Endothelial cell of umbilical vein (primary cell): ENCODE results near the gene AHCY.

Experiments
- GATA2 ChIP-seq: IDR thresholded peaks from 2 replicates; pipeline ENCODE4 v1.7.0; 2011; ENCODE audit warnings: low read depth, mild to moderate bottlenecking, moderate library complexity, mixed read lengths, low read length; ENCODE audit not compliant: insufficient read length, insufficient read depth
- POLR2A ChIP-seq: IDR thresholded peaks from 2 replicates; pipeline ENCODE4 v1.6.1; 2012; ENCODE audit warnings: low read depth, mild to moderate bottlenecking, control low read depth, low read length
- TF ChIP-seq, protein P1 (sequence below), 2 donors: IDR thresholded peaks; 1 replicate in 1 of 2; 2 replicates in 1 of 2; pipeline ENCODE4 v1.5.1; 2011; ENCODE audit warnings: low read length in 2 of 2, mild to moderate bottlenecking in 2 of 2, moderate library complexity in 2 of 2, control low read depth in 1 of 2, inconsistent platforms in 1 of 2, low read depth in 1 of 2; ENCODE audit not compliant: insufficient read depth in 1 of 2; ENCODE audit errors: extremely low read depth in 1 of 2

DNA sequence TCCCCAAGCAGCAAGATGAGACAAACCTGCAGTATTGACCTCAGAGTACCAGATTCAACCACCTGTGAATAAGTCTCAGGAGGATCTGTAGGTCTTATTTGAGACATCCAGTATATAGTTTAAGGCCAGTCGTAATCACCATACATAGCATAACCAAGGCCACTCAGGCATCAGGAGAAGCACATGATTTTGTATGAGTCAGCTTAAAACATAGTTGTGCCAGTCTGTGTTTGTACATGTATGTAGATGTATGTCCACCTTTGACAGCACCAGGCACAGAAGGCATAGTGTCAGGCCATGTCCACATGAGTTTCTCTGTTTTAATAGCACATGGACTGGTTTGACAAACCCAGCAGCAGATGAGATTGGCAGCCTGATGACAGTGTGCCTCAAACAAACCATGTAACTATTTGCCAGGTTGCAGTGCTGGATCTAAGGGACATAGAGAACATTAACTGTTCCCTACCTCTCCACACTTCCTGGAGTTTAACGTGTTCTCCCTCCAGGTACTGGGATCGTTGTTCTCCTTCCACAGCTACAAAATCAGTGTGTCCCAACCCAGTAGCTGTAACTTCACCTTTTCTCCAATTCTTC is 70.6 kb downstream of the AHCY start:
- no peak for TF ChIP-seq GATA2
- TF ChIP-seq, protein P1, sequence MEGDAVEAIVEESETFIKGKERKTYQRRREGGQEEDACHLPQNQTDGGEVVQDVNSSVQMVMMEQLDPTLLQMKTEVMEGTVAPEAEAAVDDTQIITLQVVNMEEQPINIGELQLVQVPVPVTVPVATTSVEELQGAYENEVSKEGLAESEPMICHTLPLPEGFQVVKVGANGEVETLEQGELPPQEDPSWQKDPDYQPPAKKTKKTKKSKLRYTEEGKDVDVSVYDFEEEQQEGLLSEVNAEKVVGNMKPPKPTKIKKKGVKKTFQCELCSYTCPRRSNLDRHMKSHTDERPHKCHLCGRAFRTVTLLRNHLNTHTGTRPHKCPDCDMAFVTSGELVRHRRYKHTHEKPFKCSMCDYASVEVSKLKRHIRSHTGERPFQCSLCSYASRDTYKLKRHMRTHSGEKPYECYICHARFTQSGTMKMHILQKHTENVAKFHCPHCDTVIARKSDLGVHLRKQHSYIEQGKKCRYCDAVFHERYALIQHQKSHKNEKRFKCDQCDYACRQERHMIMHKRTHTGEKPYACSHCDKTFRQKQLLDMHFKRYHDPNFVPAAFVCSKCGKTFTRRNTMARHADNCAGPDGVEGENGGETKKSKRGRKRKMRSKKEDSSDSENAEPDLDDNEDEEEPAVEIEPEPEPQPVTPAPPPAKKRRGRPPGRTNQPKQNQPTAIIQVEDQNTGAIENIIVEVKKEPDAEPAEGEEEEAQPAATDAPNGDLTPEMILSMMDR (IDR thresholded peaks at IDR 0.05; ENCODE audit: extremely low read depth in 1 of 2, insufficient read depth in 1 of 2, low read depth in 1 of 2, low read length in 2 of 2): no peak
- TF ChIP-seq POLR2A: no peak
